HG02981 (cell line): Measurements from ENCODE around the gene STK38.
"Not testable (repeated sequence)": the region's sequence is repeated elsewhere in the genome, so short reads cannot be mapped to it uniquely, and the experiment has no call there.

Experiments used
- ATAC-seq: cut with Tn5 transposase; IDR thresholded peaks from one replicate; pipeline ENCODE4 v1.9.1; 2021; ENCODE audit warnings: mild to moderate bottlenecking, moderate library complexity; ENCODE audit not compliant: unreplicated experiment

STK38 gene

GRCh38 chr6:36546920-36547645, at the start of gene STK38:
Gene STK38, minus strand, starts transcription at chr6:36547479. Its CDS starts 7,277 bp downstream, at chr6:36540202.
- ATAC-seq: peak; percentile 85

- no peak for ATAC-seq
Measured at GRCh38 chr6:36596356-36596755, 49.1 kb upstream of the STK38 start.

- ATAC-seq: no peak
Measured at GRCh38 chr6:36594816-36595643, 47.8 kb upstream of the STK38 start.

- ATAC-seq: peak; percentile 78
Measured at GRCh38 chr6:36594029-36594815, 46.9 kb upstream of the STK38 start, which contains the start of gene SRSF3. Gene SRSF3, plus strand, starts transcription at chr6:36594362. Its CDS starts 2,401 bp downstream, at chr6:36596763.

GRCh38 chr6:36593569-36594028, 46.3 kb upstream of the STK38 start:
- ATAC-seq: peak; percentile 9

- peak; percentile 39 for ATAC-seq
Measured at GRCh38 chr6:36592221-36592655, 45.0 kb upstream of the STK38 start.

- ATAC-seq: no peak
Measured at GRCh38 chr6:36590237-36590636, 43.0 kb upstream of the STK38 start.

GRCh38 chr6:36589025-36589400, 41.7 kb upstream of the STK38 start:
- not testable (repeated sequence) for ATAC-seq

- ATAC-seq: no peak
Measured at GRCh38 chr6:36586606-36587005, 39.3 kb upstream of the STK38 start.

GRCh38 chr6:36581716-36582115, 34.4 kb upstream of the STK38 start:
- ATAC-seq: no peak

- ATAC-seq: no peak
Measured at GRCh38 chr6:36580184-36580526, 32.9 kb upstream of the STK38 start.

- no peak for ATAC-seq
Measured at GRCh38 chr6:36578431-36578830, 31.2 kb upstream of the STK38 start.

GRCh38 chr6:36578030-36578429, 30.8 kb upstream of the STK38 start:
- no peak for ATAC-seq

- no peak for ATAC-seq
Measured at GRCh38 chr6:36577301-36577700, 30.0 kb upstream of the STK38 start.

GRCh38 chr6:36576578-36576977, 29.3 kb upstream of the STK38 start:
- ATAC-seq: no peak

- no peak for ATAC-seq
Measured at GRCh38 chr6:36574679-36575078, 27.4 kb upstream of the STK38 start.

GRCh38 chr6:36572353-36573311, 25.4 kb upstream of the STK38 start:
- not testable (repeated sequence) for ATAC-seq

- ATAC-seq: no peak
Measured at GRCh38 chr6:36571122-36572043, 24.1 kb upstream of the STK38 start.

GRCh38 chr6:36570264-36570663, 23.0 kb upstream of the STK38 start:
- ATAC-seq: no peak
